Measurements from ENCODE around the gene ZC2HC1B. TPM values are rescaled to one million over a fixed set of nuclear protein-coding genes. Genes with fewer than 3 reads are reported as not detected.

Gene ZC2HC1B
- total RNA-seq, 1 experiment from 2014 or later: not detected

DNA sequence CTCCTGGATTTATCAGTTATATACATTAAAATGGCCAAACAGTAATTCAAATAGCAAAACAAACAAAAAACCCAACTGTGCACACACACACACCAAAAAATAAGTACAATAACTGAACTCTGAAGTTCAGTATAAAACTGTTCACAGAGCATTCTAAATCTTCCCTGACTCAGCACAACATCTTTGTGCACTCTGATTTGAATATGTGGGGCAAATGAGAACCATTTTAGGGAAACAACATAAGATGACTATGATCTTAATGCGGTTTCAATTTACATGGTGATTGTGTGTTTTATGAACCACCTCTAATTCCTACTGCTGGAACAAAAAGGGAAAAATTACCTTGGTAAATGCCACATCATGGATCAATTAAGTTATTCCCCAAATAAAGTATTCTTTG, 102.0 kb downstream of the ZC2HC1B start:
- Histone ChIP-seq H3K36me3 (no peaks in the 10 kb centered on the region), H3K4me3 (no peak overlapping the region)
- DNase-seq (ENCODE audit: low read depth in 1 of 2, low spot score in 2 of 2): no peak

DNA sequence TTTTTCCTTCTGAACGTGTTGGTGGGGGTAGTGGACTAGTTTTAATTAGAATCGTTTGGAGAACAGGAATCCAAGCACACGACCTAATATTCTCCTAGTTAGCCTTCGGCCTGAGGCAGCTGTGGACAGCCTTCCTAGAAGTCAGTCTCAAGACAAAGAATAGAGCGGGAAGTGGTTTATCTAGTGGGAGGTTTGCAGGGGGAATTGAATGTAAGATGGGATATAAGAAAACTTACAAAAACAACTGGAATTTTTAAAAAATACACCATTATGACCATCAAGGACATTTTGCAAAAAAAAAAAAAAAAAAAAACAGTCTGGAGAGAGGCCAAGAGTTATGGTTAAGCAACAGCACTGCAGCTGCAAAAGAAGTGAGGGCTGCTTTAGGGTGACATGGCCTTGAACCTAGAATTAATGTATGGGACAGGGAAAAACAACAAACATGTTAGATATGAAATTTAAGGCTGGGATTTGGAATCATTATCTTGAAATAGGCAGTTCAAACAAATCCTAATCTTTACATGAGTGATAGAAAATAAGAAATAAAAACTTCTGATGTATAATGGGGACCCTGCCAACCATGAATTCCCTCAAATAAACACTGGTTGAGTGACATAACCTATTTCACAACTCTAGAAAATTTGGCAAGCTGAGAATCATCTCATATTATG, 103.6 kb downstream of the ZC2HC1B start:
- Histone ChIP-seq H3K36me3 (no peaks in the 10 kb centered on the region), H3K4me3 (no peak overlapping the region), H3K4me1 (replicated peaks) (peaks cover 9% of the 10 kb centered on the region), H3K27ac (no peak overlapping the region), H3K27me3 (replicated peaks) (no peaks in the 10 kb centered on the region; the same call in 1 of the 2 replicates), H3K9me3 (replicated peaks) (no peaks in the 10 kb centered on the region)
- DNase-seq (ENCODE audit: low read depth in 1 of 2, low spot score in 2 of 2): no peak

More for the DNA sequence above, 102.0 kb downstream of the ZC2HC1B start:
- Histone ChIP-seq H3K4me1 (replicated peaks) (peaks cover 12% of the 10 kb centered on the region), H3K9me3 (replicated peaks) (no peaks in the 10 kb centered on the region), H3K27me3 (replicated peaks) (peaks cover 2% of the 10 kb centered on the region), H3K27ac (no peak overlapping the region)

DNA sequence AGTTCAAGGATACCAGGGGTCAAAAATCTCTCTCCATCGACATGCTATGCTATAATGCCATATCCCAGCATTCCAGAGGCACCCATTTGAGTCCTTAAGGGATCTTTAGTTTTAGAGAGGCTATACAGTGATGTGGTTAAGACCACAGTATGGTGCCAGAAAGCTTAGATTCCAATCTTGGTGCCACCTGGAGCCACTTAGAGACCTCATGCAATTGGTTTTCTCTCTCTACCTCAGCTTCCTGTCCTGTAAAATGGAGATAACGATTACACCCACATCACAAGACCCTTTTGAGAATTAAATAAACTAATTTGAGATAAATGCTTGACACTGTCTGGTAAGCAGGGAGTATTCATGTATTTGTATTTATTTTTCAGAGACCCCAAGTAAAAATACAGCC, 104.8 kb downstream of the ZC2HC1B start:
- 0 out of 2 replicates have a peak, but pooled peaks cover 7% of the 10 kb centered on the region for H3K4me1 ChIP-seq (replicated peaks)
- H3K4me3 ChIP-seq: no peak overlapping the region
- DNase-seq (ENCODE audit: low read depth in 1 of 2, low spot score in 2 of 2): no peak
- no peaks in the 10 kb centered on the region for H3K36me3 ChIP-seq
- H3K27ac ChIP-seq: no peak overlapping the region
- no peaks in the 10 kb centered on the region for H3K9me3 ChIP-seq (replicated peaks)
- H3K27me3 ChIP-seq (replicated peaks): no peaks in the 10 kb centered on the region; the same call in 1 of the 2 replicates

DNA sequence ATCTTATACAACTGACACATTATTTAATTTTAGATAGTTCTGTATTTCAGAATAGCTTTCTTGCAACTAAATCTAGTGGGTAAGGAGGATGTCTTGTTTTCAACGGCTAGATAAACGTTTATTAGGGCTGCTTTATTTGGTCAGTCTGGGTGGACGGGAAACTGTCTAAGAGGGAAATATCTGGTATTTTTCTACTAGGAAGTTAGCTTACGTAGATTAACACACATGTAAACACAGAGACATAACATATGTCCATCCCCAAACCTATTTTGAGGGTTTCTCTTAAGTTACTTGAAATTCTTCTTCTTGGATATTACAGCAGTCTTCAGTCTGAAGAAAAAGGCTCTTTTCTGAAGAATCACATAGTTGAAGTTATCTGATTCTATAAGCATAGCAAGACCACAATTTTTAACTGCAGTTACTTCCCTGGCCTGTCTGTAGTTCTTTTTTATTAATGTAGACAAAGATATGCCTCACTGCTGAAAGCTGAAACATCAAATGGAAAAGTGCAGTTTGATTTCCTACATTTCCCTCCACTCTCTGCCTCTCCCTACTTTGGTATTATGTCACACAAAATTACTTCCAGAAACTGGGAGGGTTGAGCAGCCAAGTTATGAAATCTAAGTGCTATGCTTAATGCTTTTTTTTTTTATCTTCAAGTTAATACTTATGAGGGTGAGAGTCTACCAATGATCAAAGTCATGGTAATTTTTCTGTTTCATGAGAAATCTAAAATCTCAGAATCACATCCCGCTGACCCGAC, 106.4 kb downstream of the ZC2HC1B start:
- Histone ChIP-seq H3K27ac (no peak overlapping the region), H3K27me3 (replicated peaks) (no peaks in the 10 kb centered on the region; the same call in 1 of the 2 replicates), H3K4me3 (no peak overlapping the region), H3K9me3 (replicated peaks) (no peaks in the 10 kb centered on the region), H3K4me1 (replicated peaks) (0 out of 2 replicates have a peak, but pooled peaks cover 7% of the 10 kb centered on the region), H3K36me3 (no peaks in the 10 kb centered on the region)
- no peak for DNase-seq (ENCODE audit: low read depth in 1 of 2, low spot score in 2 of 2)

DNA sequence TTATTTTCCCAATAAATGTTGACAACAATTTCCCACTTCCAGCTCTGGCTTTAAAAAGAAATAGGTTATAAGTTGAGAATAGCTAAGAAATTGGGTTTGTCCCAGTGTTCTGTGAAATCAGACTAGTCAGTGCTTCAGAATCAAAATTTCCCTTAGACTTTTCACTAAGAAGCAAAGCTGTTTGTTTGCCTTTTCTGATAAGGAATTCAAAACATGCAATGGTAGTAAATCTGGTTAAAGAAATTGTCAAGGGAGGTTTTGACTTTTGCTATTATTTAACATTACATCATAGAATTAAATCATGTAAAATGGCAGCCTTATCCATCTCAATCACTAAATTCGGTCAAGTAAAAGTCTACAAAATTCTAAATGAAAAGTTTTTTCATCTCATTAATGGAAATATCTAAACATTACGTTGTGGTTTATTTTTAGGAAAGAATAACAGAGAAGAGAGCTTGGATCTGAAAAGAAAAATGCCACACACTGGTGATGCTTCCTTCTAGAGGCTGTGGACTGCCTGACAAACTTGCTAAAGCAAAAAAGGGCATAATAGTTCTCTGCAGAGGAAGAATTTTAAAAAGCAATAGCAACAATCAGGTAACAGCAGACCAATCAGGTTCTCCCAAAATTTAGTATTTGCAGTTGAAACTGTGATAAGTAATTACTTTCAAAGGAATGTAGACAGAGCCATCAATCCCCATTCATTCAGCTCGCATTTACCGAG, 107.4 kb downstream of the ZC2HC1B start:
- Histone ChIP-seq H3K4me1 (replicated peaks) (0 out of 2 replicates have a peak, but pooled peaks cover 7% of the 10 kb centered on the region), H3K27ac (no peak overlapping the region), H3K36me3 (no peaks in the 10 kb centered on the region), H3K4me3 (no peak overlapping the region), H3K27me3 (replicated peaks) (no peaks in the 10 kb centered on the region; the same call in 1 of the 2 replicates), H3K9me3 (replicated peaks) (no peaks in the 10 kb centered on the region)
- no peak for DNase-seq (ENCODE audit: low read depth in 1 of 2, low spot score in 2 of 2)

DNA sequence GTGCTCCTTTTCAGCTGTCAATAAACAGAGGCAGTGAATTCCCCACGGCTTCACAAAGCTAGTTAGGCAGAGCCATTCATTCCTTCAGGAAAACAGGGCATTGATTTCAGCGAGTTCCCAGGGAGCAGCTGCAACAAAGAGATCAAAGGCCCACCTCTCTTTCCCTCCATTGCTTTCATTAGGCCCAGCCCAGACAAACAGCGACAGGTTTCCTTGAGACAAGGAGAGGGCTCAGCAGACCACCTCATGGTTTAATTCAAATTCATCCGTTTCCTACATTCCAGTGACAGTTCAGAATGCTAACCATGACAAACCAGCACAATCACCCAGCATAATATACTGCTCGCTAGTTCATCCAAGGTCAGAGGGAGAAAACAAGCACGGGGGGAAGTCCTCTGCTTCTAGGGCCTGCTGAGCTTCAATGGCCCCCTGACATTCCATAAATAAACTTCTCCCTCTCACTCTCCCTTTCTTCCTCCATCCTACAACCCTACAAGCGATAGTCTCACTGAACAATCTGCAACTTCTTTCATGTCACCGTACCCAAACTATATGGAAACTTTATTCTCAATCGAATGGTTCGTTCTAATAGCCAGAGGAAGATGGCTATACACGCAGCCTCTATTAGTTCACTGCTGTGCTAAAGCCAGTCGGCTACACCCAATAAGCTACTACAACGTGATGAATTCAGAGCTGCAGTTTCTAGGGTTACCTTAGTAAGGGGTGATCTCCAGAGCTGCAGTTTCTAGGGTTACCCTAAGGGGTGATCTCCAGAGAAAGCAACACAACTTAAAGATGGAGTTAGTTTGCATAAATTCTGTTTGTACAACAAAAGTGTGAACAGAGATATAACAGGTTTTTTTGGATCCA, 109.1 kb downstream of the ZC2HC1B start:
- H3K27ac ChIP-seq: no peak overlapping the region
- no peak overlapping the region for H3K4me3 ChIP-seq
- no peak for DNase-seq (ENCODE audit: low read depth in 1 of 2, low spot score in 2 of 2)
- 0 out of 2 replicates have a peak, but pooled peaks cover 7% of the 10 kb centered on the region for H3K4me1 ChIP-seq (replicated peaks)
- no peaks in the 10 kb centered on the region for H3K36me3 ChIP-seq
- no peaks in the 10 kb centered on the region; the same call in 1 of the 2 replicates for H3K27me3 ChIP-seq (replicated peaks)
- no peaks in the 10 kb centered on the region for H3K9me3 ChIP-seq (replicated peaks)

DNA sequence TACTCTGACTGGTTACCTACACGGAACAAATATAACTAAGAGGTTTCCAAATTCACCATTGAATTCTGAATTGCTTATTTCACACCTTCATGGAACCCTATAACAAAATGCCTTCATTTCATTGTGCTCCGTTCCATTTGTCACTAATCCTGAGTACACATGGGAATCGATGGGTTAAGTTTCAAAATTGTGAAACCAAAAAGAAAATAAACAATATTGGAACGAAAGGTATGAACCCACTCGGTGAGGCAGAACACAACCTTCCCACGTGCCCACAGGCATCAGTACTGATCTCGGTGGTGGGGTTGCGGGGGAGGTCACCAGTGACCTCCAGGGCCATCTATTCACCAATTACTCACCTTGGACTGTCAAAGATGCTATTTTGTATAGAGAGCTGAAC, 109.8 kb downstream of the ZC2HC1B start:
- DNase-seq (ENCODE audit: low read depth in 1 of 2, low spot score in 2 of 2): no peak
- no peaks in the 10 kb centered on the region for H3K36me3 ChIP-seq
- no peak overlapping the region for H3K4me3 ChIP-seq
- H3K27me3 ChIP-seq (replicated peaks): no peaks in the 10 kb centered on the region; the same call in 1 of the 2 replicates
- 0 out of 2 replicates have a peak, but pooled peaks cover 7% of the 10 kb centered on the region for H3K4me1 ChIP-seq (replicated peaks)
- no peaks in the 10 kb centered on the region for H3K9me3 ChIP-seq (replicated peaks)
- H3K27ac ChIP-seq: no peak overlapping the region

DNA sequence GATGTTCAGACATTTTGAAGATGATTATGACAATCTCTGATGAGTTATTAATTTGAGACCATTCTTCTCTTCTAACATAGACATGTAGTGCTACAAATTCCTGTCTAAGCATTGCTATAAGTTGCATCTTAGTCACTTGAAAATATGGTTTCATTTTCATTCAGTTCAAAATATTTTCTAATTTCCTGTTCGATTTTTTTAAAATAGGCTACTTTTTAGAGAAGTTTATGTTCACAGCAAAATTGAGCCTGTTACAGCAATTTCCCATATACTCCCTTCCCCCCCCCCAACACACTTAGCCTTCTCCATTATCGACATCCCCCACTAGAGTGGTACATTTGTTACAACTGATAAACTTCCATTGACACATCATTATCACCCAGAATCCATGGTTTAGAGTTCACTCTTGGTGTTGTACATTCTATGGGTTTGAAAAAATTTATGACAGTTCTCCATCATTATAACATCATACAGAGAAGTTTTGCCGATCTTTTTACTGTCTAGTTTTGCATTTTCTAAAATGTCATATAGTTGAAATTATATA, 112.6 kb downstream of the ZC2HC1B start:
- H3K4me3 ChIP-seq: no peak overlapping the region
- DNase-seq (ENCODE audit: low read depth in 1 of 2, low spot score in 2 of 2): no peak
- H3K27ac ChIP-seq: no peak overlapping the region
- no peaks in the 10 kb centered on the region for H3K27me3 ChIP-seq (replicated peaks)
- H3K4me1 ChIP-seq (replicated peaks): 0 out of 2 replicates have a peak, but pooled peaks cover 3% of the 10 kb centered on the region
- no peaks in the 10 kb centered on the region for H3K9me3 ChIP-seq (replicated peaks)
- H3K36me3 ChIP-seq: no peaks in the 10 kb centered on the region

DNA sequence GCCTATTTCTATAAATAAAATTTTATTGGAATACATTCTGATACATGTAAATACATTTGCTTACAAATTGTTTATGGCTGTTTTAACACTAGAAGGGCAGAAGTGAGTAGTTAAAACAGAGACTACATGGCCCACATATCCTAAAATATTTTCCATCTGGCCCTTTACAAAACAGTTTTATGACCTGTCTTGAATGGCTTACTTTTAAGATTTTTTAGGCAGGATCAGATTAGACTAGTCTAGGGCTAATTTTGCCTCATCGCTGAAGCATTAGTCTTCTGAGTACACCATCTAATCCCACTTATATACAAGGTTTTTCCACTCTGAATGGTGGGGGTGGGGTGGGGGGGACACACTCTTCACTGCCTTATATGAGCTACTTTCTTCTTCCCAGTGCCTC, 116.6 kb downstream of the ZC2HC1B start:
- DNase-seq (ENCODE audit: low read depth in 1 of 2, low spot score in 2 of 2): no peak
- Histone ChIP-seq H3K27ac (no peak overlapping the region), H3K9me3 (replicated peaks) (no peaks in the 10 kb centered on the region), H3K36me3 (no peaks in the 10 kb centered on the region), H3K4me3 (no peak overlapping the region), H3K4me1 (replicated peaks) (no peaks in the 10 kb centered on the region), H3K27me3 (replicated peaks) (no peaks in the 10 kb centered on the region)

DNA sequence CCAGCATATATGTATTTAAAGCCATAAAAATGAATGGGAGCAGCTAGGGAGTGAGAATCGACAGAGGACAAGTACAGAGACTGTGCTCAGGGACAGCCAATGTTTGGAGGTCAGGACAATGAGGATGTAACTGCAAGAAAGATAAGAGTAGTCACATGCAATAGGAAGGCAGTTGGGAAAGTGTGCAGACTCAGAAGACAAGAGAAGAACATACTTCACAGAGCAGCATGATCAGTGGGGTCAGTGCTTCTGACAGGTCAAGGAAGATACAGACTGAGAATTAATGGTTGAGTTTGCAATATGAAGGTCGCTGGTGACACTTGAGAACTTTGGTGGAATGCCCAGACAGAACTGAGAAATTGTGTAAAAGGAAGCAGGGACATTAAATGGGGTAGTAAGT, 118.7 kb downstream of the ZC2HC1B start:
- Histone ChIP-seq H3K4me1 (replicated peaks) (no peaks in the 10 kb centered on the region), H3K36me3 (no peaks in the 10 kb centered on the region), H3K4me3 (no peak overlapping the region), H3K9me3 (replicated peaks) (no peaks in the 10 kb centered on the region), H3K27me3 (replicated peaks) (no peaks in the 10 kb centered on the region), H3K27ac (no peak overlapping the region)
- no peak for DNase-seq (ENCODE audit: low read depth in 1 of 2, low spot score in 2 of 2)

DNA sequence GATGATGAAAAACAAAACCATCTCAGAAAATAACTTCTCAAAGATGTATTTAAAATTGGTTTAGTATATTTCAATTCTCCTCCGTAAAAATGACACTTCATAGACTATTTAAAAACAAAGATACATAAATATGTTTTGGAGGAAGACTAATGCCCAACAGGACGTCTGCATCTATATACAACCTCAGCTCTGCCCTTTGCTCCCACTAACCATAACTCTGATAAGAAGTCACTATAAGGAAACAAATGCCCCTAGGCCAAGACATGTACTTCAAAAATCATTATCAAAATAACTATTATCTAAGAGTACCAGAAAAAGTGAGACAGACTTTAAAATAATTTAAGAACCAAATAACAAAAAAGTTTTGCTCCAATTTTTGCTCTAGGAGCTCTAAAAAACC, 120.4 kb downstream of the ZC2HC1B start:
- no peak overlapping the region for H3K4me3 ChIP-seq
- no peaks in the 10 kb centered on the region for H3K27me3 ChIP-seq (replicated peaks)
- H3K9me3 ChIP-seq (replicated peaks): no peaks in the 10 kb centered on the region
- no peak overlapping the region for H3K27ac ChIP-seq
- no peaks in the 10 kb centered on the region for H3K36me3 ChIP-seq
- DNase-seq (ENCODE audit: low read depth in 1 of 2, low spot score in 2 of 2): no peak
- H3K4me1 ChIP-seq (replicated peaks): no peaks in the 10 kb centered on the region

DNA sequence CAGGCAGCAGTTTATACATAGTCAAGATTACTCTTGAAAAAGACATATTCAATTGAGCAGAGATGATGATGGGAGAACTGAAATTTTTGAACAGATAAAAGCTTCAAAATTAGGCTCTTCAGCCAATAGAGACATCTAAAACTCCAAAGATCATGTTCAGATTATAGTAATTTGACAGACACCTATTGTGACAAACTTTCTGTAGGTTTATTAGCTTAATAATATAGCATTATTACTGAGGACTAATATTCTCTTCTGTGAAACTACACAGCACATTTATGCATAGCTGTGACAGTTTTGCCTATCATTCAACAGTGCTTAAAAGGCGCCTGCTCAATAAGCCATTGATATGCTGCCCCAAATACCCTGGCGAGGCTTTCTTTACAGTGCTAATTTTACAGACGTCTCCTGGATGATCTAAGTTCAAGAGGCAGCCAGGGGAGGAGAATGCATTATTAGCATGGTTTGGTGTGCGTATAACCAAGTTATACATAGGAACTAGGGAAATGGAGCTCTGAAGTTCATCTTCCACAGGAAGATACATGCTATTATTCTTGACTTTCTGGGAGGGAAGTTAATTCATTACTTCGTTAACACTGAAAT, 122.3 kb downstream of the ZC2HC1B start:
- DNase-seq (ENCODE audit: low read depth in 1 of 2, low spot score in 2 of 2): no peak
- no peak overlapping the region for H3K27ac ChIP-seq
- H3K27me3 ChIP-seq (replicated peaks): 0 out of 2 replicates have a peak, but pooled peaks cover 4% of the 10 kb centered on the region
- no peaks in the 10 kb centered on the region for H3K9me3 ChIP-seq (replicated peaks)
- no peaks in the 10 kb centered on the region for H3K4me1 ChIP-seq (replicated peaks)
- no peak overlapping the region for H3K4me3 ChIP-seq
- no peaks in the 10 kb centered on the region for H3K36me3 ChIP-seq
